NCI-H1436 (cell line): ENCODE data around the gene PDE1C.
A peak's percentile ranks its signal among the peaks of the same experiment; 100 is the strongest.
"Not testable (repeated sequence)": the region's sequence is repeated elsewhere in the genome, so short reads cannot be mapped to it uniquely, and the experiment has no call there.

Experiments used
- DNase-seq: peaks from one replicate; lab custom pipeline; 2025; lab: John Stamatoyannopoulos, UW

Gene PDE1C

GRCh38 chr7:31850066-31850465 is 220.1 kb downstream of the PDE1C start:
- no peak for DNase-seq

- no peak for DNase-seq
These were observed 234.7 kb downstream of the PDE1C start for GRCh38 chr7:31835471-31835870.

GRCh38 chr7:31833625-31834024 is 236.6 kb downstream of the PDE1C start:
- not testable (repeated sequence) for DNase-seq

- no peak for DNase-seq
These were observed 241.7 kb downstream of the PDE1C start for GRCh38 chr7:31828520-31828919.

- DNase-seq, result no peak
These were observed 244.6 kb downstream of the PDE1C start for GRCh38 chr7:31825576-31825975.

- DNase-seq, result no peak
These were observed 251.2 kb downstream of the PDE1C start for GRCh38 chr7:31819031-31819430.

GRCh38 chr7:31816810-31817209 is 253.4 kb downstream of the PDE1C start:
- no peak for DNase-seq

GRCh38 chr7:31815796-31816195 is 254.4 kb downstream of the PDE1C start:
- DNase-seq, result no peak

- no peak for DNase-seq
These were observed 256.0 kb downstream of the PDE1C start for GRCh38 chr7:31814187-31814586.

GRCh38 chr7:31811650-31812461 is 258.4 kb downstream of the PDE1C start:
- DNase-seq, result no peak

- no peak for DNase-seq
These were observed 264.9 kb downstream of the PDE1C start for GRCh38 chr7:31805209-31805818.

- no peak for DNase-seq
These were observed 273.8 kb downstream of the PDE1C start for GRCh38 chr7:31796375-31796774.

GRCh38 chr7:31794851-31795344 is 275.3 kb downstream of the PDE1C start:
- DNase-seq, result no peak

GRCh38 chr7:31791881-31792280 is 278.3 kb downstream of the PDE1C start:
- DNase-seq, result no peak

- DNase-seq, result no peak
These were observed 281.1 kb downstream of the PDE1C start for GRCh38 chr7:31788883-31789680.

- no peak for DNase-seq
These were observed 281.8 kb downstream of the PDE1C start for GRCh38 chr7:31788445-31788844.

GRCh38 chr7:31786326-31786725 is 283.9 kb downstream of the PDE1C start:
- no peak for DNase-seq

- no peak for DNase-seq
These were observed 285.1 kb downstream of the PDE1C start for GRCh38 chr7:31785101-31785500.

GRCh38 chr7:31783221-31783620 is 287.0 kb downstream of the PDE1C start:
- DNase-seq, result no peak

- peak; percentile 20 for DNase-seq
These were observed 287.7 kb downstream of the PDE1C start for GRCh38 chr7:31782411-31782991.

GRCh38 chr7:31778296-31778695 is 291.9 kb downstream of the PDE1C start:
- no peak for DNase-seq

GRCh38 chr7:31776616-31777015 is 293.6 kb downstream of the PDE1C start:
- no peak for DNase-seq
